BJ (cell line): ENCODE measurements around the gene STX11. TPM values are rescaled to one million over a fixed set of nuclear protein-coding genes. Genes with fewer than 3 reads are reported as not detected.

Experiments
- CTCF ChIA-PET: fragments of 350-600 bp; formaldehyde crosslinking; extraction: SDS; loops from one replicate; lab custom pipeline; 2021; ENCODE audit warnings: antibody characterized with exemption, inconsistent platforms; lab: Yijun Ruan, JAX
- POLR2A ChIA-PET: fragments of 300-600 bp; sonication (Branson Sonifier 250); formaldehyde crosslinking; extraction: SDS; loops from one replicate; lab custom pipeline; 2021; ENCODE audit warnings: antibody characterized with exemption; lab: Charles Lee
- DNase-seq: peaks from one replicate; pipeline ENCODE4 v3.0.0-alpha.2; 2011; ENCODE audit warnings: low read depth
- H3K27me3 ChIP-seq: 2 replicates; pipeline ENCODE4 v1.6.0; 2011; ENCODE audit warnings: low read length; ENCODE audit not compliant: control insufficient read depth, insufficient read depth
- H3K36me3 ChIP-seq: 2 replicates; pipeline ENCODE4 v1.5.1; 2011; ENCODE audit warnings: low read length; ENCODE audit not compliant: control insufficient read depth, insufficient read depth
- H3K4me3 ChIP-seq: 2 replicates; pipeline ENCODE4 v1.5.1; 2011; ENCODE audit warnings: low read depth, mild to moderate bottlenecking, control low read depth, low read length
- CTCF ChIP-seq: IDR thresholded peaks from 2 replicates; pipeline ENCODE4 v1.5.1; 2011; ENCODE audit warnings: low read depth, mild to moderate bottlenecking, control low read depth, inconsistent platforms, low read length, moderate library complexity; ENCODE audit not compliant: insufficient read depth
- polyA plus RNA-seq: library from polyadenylated mRNA; depleted of rRNA; stranded (reverse); fragments of >200 nt; gene quantifications from 2 replicates; pipeline ENCODE4 v1.2.3, GENCODE V29; 2011

The STX11 gene
- polyA plus RNA-seq, 1 experiment = 0.90 TPM

GRCh38 chr6:144161975-144162374 is 11.7 kb downstream of the STX11 start:
- Histone ChIP-seq H3K27me3 (no peaks in the 10 kb centered on the region), H3K4me3 (no peak overlapping the region), H3K36me3 (no peaks in the 10 kb centered on the region)
- ChIA-PET POLR2A (no interaction called here), CTCF (interaction anchor here (0.9 kb wide), 1 partner anchor 55 kb away, joined by 3 read pairs; no protein-coding TSS in a partner anchor)
- DNase-seq = no peak
- TF ChIP-seq CTCF = no peak

- CTCF ChIA-PET = no interaction called here
- Histone ChIP-seq H3K4me3 (no peak overlapping the region), H3K27me3 (no peaks in the 10 kb centered on the region), H3K36me3 (no peaks in the 10 kb centered on the region)
- POLR2A ChIA-PET = interaction anchor here (0.6 kb wide), 1 partner anchor 1356 kb away, joined by 3 read pairs; no protein-coding TSS in a partner anchor
- no peak for DNase-seq
- no peak for TF ChIP-seq CTCF
Observed at GRCh38 chr6:144162977-144163376, 12.7 kb downstream of the STX11 start.

- CTCF ChIA-PET = no interaction called here
Observed at GRCh38 chr6:144165784-144166183, 15.5 kb downstream of the STX11 start.

GRCh38 chr6:144170044-144170443 is 19.7 kb downstream of the STX11 start:
- no peak for TF ChIP-seq CTCF
- H3K27me3 ChIP-seq = no peaks in the 10 kb centered on the region
- no peak for DNase-seq
- H3K4me3 ChIP-seq = no peak overlapping the region
- POLR2A ChIA-PET = no interaction called here
- CTCF ChIA-PET = no interaction called here
- H3K36me3 ChIP-seq = no peaks in the 10 kb centered on the region

More at GRCh38 chr6:144165784-144166183, 15.5 kb downstream of the STX11 start:
- H3K36me3 ChIP-seq = no peaks in the 10 kb centered on the region
- no peak for TF ChIP-seq CTCF
- H3K27me3 ChIP-seq = no peaks in the 10 kb centered on the region
- DNase-seq = no peak
- no peak overlapping the region for H3K4me3 ChIP-seq
- POLR2A ChIA-PET = no interaction called here

- DNase-seq = no peak
- ChIA-PET CTCF (no interaction called here), POLR2A (no interaction called here)
- Histone ChIP-seq H3K27me3 (no peaks in the 10 kb centered on the region), H3K36me3 (no peaks in the 10 kb centered on the region), H3K4me3 (no peak overlapping the region)
- TF ChIP-seq CTCF = no peak
Observed at GRCh38 chr6:144171406-144171805, 21.1 kb downstream of the STX11 start.
